ES-I3 (cell line): ENCODE results near the gene PDLIM3.
"Not testable (repeated sequence)": the region's sequence is repeated elsewhere in the genome, so short reads cannot be mapped to it uniquely, and the experiment has no call there.

Experiments
- H3K36me3 ChIP-seq: 2 replicates; pipeline ENCODE4 v1.6.1; 2013; ENCODE audit warnings: mild to moderate bottlenecking, low read length, control low read depth, moderate library complexity; ENCODE audit not compliant: insufficient read depth
- H3K4me1 ChIP-seq: 2 replicates; pipeline ENCODE4 v1.6.1; 2013; ENCODE audit warnings: mild to moderate bottlenecking, control low read depth, low read length; ENCODE audit not compliant: insufficient read depth
- H3K9ac ChIP-seq: 2 replicates; pipeline ENCODE4 v1.6.1; 2013; ENCODE audit warnings: low read depth, mild to moderate bottlenecking, low read length, moderate library complexity
- H3K9me3 ChIP-seq: 2 replicates; pipeline ENCODE4 v1.6.1; 2013; ENCODE audit warnings: mild to moderate bottlenecking, low read length, moderate library complexity; ENCODE audit not compliant: control insufficient read depth, insufficient read depth

The PDLIM3 gene

DNA sequence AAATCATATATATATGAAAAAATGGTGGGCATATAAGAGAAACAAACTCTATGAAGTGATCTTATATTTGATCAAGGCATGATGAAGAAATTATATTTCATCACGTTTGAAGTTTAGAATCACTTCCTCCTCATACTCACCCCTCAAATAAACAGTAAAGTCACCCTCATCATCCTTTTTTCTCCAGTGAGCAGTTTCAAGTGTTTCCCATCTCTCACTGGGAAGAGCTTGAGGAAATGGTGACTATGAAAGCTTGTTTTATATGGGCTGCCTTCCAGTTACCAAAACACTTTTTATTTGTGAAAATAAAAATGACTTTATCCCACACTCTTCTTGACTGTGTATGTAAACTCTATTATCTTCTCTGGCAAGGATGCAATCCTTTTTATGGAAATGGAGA is 16.8 kb downstream of the PDLIM3 start:
- Histone ChIP-seq H3K36me3 (no peaks in the 10 kb centered on the region), H3K9me3 (no peaks in the 10 kb centered on the region), H3K4me1 (no peaks in the 10 kb centered on the region), H3K9ac (no peak overlapping the region)

DNA sequence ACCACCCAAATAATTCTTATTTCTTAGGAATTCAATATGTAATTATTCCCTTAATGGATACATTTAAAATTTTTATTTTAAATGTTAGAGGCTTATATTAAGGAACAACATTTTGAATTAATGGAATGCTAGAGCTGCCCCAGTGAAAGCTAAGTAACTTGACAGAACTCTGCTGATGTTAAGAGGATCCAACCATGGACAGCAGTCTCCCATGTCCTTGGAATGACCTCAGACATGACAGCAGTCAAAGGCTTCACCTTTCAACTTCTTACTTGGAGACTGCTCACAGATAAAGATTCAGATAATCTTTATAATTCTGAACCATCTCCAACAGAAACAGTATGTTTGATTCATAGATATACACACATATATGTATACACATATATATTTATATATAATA is 17.2 kb downstream of the PDLIM3 start:
- Histone ChIP-seq H3K9ac (no peak overlapping the region), H3K9me3 (no peaks in the 10 kb centered on the region), H3K4me1 (no peaks in the 10 kb centered on the region), H3K36me3 (no peaks in the 10 kb centered on the region)

DNA sequence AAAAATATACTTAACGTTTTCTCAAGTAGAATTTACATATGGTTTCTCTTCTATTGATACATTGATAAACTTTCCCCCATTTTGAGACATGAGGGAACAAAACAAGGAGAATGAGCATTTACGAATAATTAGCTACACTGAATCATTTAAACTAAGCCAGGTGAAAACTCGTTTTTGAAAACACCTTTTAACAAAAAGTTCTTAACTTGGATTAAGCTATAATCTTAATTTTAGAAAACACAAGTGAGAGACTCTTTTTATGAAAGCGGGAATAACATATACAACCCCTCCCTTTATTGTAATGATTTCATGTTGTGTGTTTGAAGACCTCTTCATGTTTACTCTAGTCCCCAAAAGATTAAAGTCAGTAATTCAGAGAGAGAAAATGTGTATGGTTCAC is 20.1 kb downstream of the PDLIM3 start:
- H3K9me3 ChIP-seq: no peaks in the 10 kb centered on the region
- H3K4me1 ChIP-seq: no peaks in the 10 kb centered on the region
- no peaks in the 10 kb centered on the region for H3K36me3 ChIP-seq
- H3K9ac ChIP-seq: no peak overlapping the region

DNA sequence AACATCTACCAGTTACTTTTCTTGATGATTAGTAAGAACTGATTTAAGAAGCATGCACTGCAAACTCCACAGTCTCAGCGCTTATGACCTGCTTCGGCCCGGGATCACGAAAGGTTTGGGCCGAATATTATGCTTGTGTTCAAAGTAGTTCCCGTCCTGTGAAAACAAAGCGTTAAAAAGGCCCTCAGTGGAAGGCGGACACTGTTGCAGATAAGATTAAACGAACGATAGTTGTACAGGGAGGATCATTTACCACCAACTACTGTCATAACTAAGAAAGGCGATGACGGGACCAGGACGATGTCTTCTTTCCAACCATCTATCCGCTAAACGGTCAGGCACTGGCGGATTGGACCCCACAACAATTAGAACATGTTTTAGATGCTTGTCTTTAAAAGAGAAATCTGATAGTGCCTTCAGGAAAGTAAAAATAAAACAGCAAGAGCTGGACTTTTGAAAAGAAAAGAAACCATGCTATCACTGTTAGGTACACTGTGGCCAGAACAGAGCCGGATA is 21.1 kb downstream of the PDLIM3 start:
- Histone ChIP-seq H3K36me3 (no peaks in the 10 kb centered on the region), H3K4me1 (no peaks in the 10 kb centered on the region), H3K9ac (no peak overlapping the region), H3K9me3 (no peaks in the 10 kb centered on the region)

DNA sequence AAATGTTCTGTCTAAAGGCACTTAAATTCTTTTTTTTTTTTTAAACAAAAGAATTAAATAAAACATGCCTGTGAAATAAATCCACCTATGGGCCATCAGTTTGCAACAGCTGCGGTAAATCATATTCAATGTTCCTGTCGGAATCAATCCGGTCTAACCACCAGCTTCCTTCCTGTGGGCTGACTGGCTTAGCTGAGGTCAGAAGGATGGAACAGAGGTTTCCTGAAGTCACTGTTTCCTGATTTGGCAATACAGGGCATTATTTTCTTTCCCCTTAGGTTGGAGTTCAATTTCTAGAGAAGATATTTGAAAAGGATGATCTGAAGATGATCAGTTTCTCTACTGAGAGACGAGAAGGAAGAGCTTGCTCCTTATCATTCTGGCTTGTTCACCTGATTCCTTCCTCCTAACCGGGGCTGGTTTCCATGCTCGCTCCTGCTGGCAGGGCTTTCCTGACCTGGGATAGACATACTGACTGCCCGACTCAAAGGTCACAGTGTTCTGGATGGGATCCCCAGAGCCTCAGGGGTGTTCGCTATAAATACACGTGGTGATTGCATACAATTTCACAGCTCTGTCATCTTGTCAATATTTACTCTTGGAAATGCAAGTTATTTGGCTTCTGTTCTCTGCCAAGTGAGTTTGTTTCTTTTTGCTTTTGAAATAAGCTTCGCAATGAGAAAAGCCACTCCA is 21.7 kb downstream of the PDLIM3 start:
- H3K36me3 ChIP-seq: no peaks in the 10 kb centered on the region
- no peaks in the 10 kb centered on the region for H3K9me3 ChIP-seq
- H3K9ac ChIP-seq: no peak overlapping the region
- no peaks in the 10 kb centered on the region for H3K4me1 ChIP-seq

DNA sequence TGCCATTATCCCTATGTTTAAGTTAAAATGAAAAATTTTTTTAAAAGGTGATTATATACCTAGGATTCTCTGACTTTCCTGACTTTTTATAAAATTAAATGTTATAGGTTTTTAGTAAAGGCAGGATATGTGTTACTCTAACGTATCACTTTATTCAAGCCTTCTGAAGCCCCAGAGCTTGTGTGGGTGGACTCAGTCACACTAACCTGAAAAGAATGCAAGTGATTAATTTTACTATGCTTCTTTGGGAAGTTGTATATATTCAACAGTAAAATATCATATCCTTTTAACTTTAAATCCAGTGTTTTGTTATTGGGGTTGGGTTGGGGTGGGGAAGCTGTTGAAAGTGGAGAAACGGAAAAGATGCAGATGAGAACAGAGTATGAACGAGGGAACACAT is 22.8 kb downstream of the PDLIM3 start:
- Histone ChIP-seq H3K9me3 (no peaks in the 10 kb centered on the region), H3K9ac (no peak overlapping the region), H3K4me1 (no peaks in the 10 kb centered on the region), H3K36me3 (no peaks in the 10 kb centered on the region)

DNA sequence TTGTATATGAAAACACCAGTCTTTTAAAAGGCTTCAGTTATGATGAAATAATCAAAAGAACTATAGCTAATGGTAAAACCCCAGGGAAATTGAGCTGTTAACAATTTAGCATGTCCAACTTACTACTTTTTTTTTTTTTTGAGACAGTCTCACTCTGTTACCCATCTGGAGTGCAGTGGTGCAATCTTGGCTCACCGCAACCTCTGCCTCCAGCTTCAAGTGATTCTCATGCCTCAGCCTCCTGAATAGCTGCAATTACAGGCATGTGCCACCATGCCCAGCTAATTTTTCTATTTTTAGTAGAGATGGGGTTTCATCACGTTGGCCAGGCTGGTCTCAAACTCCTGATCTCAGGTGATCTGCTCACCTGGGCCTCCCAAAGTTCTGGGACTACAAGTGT is 24.1 kb downstream of the PDLIM3 start:
- H3K36me3 ChIP-seq, H3K9me3 ChIP-seq, H3K9ac ChIP-seq, H3K4me1 ChIP-seq: not testable (repeated sequence)

DNA sequence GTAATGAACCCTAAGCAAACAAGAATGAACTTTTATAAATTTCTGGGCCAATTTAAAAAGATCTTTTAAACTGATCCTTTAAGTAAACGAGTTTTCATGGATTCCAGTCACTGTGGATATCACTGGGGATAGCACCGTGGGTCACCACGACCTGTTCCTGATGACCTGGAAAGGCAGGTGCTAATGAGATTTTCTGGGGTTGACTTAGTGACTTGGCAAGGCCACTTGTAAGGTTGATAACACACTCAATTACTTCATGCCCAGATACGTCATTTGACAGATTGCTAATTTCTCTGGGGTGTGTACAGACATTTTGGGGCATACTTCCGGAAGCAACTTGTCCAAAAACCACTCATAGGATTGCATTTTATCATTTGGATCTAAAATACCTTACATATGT is 24.5 kb downstream of the PDLIM3 start:
- Histone ChIP-seq H3K9ac (no peak overlapping the region), H3K36me3 (no peaks in the 10 kb centered on the region), H3K4me1 (no peaks in the 10 kb centered on the region), H3K9me3 (no peaks in the 10 kb centered on the region)

DNA sequence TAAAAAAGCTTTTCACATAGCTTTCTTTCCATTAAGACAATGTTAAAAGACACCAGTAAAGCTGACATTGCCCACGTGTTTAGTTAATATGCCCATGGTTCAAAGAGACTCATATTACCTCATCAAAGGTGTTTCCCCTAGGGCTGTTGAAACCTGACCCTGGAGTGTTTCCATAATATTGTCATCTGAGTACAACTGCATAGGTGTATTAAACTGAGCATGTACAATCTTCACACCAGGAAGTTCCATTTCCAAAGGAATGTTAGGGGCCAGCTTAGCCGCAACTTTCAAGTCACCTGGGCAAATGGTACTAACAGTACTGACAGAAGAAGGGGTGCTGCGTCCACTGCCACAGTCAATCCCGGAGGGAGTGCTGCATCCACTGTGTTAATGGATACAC is 27.1 kb downstream of the PDLIM3 start:
- Histone ChIP-seq H3K36me3 (no peaks in the 10 kb centered on the region), H3K4me1 (no peaks in the 10 kb centered on the region)

DNA sequence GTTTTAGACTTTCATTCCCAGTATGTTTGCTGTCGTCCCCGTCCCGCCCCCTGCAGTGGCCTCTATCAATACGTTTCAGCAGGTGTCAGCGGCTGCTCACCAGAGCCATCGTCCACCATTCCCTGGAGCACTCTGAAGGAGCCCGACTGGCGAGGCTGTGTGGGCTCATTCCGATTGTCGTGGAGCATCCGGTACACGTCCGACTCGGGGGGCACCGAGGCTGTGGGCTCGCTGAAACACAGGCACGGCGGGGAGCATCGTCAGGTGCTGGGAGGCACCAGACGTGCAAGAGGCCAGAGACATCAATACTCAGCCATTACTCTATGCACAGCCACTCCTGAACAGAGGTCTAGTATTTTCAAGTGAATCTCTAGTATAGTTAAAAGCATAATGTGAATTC is 28.9 kb downstream of the PDLIM3 start:
- H3K36me3 ChIP-seq: no peaks in the 10 kb centered on the region
- H3K4me1 ChIP-seq: no peaks in the 10 kb centered on the region
- H3K9ac ChIP-seq: no peak overlapping the region
- H3K9me3 ChIP-seq: no peaks in the 10 kb centered on the region; the same call in 1 of the 2 replicates

More for the DNA sequence above, 27.1 kb downstream of the PDLIM3 start:
- Histone ChIP-seq H3K9ac (no peak overlapping the region), H3K9me3 (no peaks in the 10 kb centered on the region)

DNA sequence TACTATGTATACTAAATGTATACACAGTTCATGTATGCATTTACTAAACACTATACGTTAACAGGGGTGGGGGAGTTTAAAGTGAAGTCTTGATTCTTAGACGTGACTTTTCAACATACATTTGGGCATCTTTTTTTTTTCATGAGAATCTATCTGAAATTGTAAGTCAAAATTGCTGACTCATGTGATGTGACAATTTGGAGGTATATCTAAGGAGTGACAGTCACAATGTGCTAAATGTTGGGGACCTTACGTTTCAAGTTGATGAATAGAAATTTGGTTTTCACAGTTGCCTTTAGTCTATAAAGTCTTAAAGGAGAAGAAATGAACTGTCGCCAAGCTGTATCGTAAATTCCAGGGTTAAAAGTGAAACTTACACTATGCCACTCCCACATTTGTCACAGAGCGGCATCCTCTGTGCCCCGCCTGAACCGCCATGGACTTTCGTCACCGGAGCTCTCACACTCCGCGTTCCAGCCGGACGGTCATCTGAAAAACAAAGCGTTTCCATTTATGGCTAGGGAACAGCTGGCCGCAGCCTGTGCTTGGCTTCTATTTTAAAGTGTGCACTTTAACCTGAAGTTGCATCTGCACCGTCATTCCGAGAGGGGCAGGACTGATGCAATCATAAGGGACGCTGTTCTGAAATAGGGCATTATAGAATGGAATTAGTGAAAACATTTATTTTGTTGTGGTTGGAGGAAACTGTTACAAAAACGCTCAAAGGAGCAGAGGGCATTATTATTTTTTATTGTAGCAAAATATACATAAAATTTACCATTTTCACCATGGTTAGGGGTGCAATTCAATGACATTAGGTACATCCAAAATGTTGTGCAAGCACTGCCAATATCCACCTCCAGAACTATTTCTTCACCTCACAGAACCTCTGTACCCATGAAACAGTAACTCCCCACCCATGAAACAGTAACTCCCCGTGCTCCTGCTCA is 30.9 kb downstream of the PDLIM3 start:
- Histone ChIP-seq H3K36me3 (no peaks in the 10 kb centered on the region), H3K4me1 (no peaks in the 10 kb centered on the region), H3K9ac (no peak overlapping the region)

DNA sequence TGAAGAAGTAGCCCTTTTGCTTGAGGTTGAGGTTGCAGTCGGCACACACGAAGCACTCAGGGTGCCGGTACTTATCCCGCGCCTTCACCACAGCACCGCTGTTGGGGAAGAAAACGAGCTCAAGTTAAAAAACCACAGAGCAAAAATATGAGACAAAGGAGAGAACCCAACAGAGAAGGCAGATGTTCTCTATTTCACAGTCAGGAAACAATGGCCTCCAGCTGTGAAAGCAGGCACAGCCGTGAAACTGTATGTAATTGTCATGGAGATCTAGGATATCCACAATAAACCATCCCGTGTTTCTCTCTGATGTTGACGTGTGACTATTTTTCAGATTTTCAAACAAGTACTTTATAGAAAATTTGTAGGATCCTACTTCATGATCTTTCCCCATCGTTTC is 32.9 kb downstream of the PDLIM3 start:
- Histone ChIP-seq H3K4me1 (no peaks in the 10 kb centered on the region), H3K9ac (no peak overlapping the region), H3K9me3 (peaks cover 3% of the 10 kb centered on the region; the same call in 1 of the 2 replicates), H3K36me3 (no peaks in the 10 kb centered on the region)

More for the DNA sequence above, 30.9 kb downstream of the PDLIM3 start:
- peaks cover 3% of the 10 kb centered on the region; the same call in 1 of the 2 replicates for H3K9me3 ChIP-seq

DNA sequence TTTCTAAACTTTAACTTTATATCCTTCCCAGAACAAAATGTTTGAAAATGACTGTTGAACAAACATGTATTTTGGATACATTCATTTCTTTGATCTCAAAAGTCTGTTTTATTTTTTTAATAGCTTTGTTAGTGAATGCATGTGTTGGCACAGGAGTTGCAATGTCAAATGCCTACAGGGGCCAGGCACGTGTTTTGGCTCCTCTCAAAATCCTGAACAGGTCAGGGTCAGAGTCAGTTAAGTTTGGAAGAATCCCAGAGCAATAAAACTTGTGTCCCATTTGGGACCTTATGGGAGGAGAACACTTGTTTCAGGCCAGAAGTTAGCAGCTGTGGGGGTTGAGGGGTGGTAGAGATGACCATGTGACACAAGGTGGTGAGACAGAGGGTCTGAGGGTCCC is 34.7 kb downstream of the PDLIM3 start:
- H3K9me3 ChIP-seq: peaks cover 3% of the 10 kb centered on the region; the same call in 1 of the 2 replicates
- H3K9ac ChIP-seq: no peak overlapping the region
- H3K36me3 ChIP-seq: no peaks in the 10 kb centered on the region
- no peaks in the 10 kb centered on the region for H3K4me1 ChIP-seq

DNA sequence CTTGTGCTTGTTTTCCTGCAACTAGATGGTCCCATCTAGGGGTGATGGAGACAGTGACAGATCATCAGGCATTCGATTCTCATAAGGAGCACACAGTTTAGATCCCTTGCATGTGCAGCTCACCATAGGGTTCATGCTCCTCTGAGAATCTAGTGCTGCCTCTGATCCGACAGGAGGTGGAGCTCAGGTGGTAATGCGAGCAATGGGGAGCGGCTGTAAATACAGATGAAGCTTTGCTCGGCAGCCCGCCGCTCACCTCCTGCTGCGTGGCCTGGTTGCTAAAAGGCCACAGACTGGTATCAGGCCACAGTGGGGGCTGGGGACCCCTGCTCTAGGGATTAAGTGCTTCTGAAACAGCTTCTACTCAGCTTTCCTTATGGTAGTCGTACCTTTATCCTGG is 35.3 kb downstream of the PDLIM3 start:
- peaks cover 3% of the 10 kb centered on the region; the same call in 1 of the 2 replicates for H3K9me3 ChIP-seq
- H3K4me1 ChIP-seq: no peaks in the 10 kb centered on the region
- H3K36me3 ChIP-seq: no peaks in the 10 kb centered on the region

DNA sequence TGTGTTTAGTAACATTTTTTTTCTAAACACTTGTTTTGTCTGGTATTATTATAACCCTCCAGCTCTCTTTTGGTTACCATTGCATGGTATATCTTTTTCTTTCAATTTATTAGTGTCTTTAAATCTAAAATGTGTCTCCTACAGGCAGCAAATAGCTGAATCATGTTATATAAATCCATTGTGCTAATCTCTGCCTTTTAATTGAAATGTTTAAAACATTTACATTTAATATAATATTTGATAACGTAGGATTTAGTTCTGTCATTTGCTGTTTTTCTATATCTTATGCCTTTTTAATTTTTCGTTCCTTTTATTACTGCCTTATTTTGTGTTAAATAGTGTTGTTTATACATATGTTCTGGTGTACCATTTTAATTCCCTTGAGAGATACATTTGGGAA is 46.7 kb downstream of the PDLIM3 start:
- Histone ChIP-seq H3K4me1 (no peaks in the 10 kb centered on the region), H3K9me3 (peaks cover 2% of the 10 kb centered on the region), H3K36me3 (no peaks in the 10 kb centered on the region), H3K9ac (no peak overlapping the region)

More for the DNA sequence above, 35.3 kb downstream of the PDLIM3 start:
- no peak overlapping the region for H3K9ac ChIP-seq
